ENCODE data around the gene MICB.
"Not testable (repeated sequence)": the region's sequence is repeated elsewhere in the genome, so short reads cannot be mapped to it uniquely, and the experiment has no call there.

MICB gene

DNA sequence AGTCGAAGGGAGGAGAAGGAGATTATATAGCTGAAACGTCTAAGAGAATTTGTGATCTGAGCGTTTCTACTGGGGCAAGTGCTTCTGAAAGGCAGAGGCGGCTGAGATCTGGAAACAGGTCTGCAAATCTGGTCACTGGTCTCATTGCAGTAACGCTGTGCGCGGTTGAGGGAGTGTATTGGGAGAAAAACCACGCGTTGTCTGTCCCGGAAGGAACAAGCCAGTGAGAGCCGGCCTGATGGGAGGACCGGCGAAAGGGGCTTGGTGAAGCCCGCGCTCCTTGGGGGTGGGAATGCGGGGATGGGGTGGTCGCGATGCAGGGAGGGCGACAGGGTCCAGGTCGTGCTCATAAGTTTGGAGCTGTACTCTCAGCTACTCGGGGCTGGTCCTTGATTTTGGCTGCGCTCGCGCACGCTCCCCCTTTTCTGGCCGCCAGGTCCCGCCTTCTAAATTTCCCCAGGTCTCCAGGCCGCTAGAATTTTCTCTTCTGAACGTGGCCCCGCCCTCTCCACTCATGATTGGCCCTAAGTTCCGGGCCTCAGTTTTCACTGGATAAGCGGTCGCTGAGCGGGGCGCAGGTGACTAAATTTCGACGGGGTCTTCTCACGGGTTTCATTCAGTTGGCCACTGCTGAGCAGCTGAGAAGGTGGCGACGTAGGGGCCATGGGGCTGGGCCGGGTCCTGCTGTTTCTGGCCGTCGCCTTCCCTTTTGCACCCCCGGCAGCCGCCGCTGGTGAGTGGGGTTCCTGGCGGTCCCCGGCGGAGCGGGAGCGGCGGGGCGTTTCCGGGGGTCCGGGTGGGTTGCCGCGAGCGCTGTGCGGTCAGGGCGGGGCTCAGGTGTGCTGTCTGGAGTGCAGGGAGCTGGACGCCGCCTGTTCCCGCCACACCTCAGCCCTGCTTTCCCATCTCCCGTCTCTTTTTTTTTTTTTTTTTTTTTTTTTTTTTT, at the start of gene MICB:
MICB (plus strand) TSS at position 615 of the 946 bp plus-strand sequence; CDS start at position 664, 49 bp downstream.
- DNase-seq (ENCODE audit: low spot score) = peak; percentile 94

DNA sequence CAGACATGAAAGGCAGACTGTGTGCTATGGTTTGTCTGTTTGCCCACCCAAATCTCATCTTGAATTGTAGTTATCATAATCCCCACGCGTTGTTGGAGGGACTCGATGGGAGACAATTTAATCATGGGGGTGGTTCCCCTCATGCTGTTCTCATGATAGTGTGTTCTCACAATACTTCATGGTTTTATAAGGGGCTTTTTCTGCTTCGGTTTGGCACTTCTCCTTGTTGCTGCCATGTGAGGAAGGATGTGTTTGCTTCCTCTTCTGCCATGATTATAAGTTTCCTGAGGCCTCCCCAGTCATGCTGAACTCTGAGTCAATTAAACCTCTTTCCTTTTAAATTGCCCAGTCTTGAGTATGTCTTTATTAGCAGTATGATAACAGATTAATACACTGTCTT, 47.2 kb upstream of the MICB start:
- no peak for DNase-seq (ENCODE audit: low spot score)

DNA sequence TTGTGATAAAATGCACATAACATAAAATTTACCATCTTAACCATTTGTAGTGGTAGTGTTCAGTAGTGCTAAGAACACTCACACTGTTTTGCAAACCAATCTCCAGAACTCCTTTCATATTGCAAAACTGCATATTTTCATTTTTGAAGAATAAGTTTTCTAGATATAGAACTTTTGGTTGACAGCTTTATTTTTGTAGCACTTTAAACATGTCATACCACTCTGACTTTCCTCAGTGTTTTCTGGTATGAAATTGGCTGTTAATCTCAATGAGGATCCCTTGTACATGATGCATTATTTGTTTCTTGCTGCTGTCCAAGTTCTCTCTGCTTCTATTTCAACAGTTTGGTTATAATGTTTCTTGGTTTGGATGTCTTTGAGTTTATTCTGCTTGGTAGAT, 45.1 kb upstream of the MICB start:
- DNase-seq (ENCODE audit: low spot score) = no peak

DNA sequence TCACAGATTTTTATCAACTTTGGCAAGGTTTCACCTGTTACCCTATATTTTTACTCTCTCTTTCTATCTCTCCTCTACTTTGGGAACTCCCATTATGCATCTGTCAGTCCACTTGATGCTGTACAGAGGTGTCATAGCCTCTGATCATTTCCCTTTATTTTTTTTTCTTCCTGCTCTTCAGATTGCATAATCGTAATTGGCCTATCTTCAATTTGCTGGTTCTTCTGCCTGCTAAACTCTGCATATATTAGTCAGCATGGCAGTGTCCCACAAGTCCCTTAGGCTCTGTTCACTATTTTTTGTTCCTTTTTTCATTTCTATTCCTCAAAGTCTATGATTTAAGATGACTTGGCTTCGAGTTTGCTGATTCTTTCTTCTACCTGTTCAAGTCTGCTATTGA, 44.7 kb upstream of the MICB start:
- DNase-seq (ENCODE audit: low spot score) = no peak

DNA sequence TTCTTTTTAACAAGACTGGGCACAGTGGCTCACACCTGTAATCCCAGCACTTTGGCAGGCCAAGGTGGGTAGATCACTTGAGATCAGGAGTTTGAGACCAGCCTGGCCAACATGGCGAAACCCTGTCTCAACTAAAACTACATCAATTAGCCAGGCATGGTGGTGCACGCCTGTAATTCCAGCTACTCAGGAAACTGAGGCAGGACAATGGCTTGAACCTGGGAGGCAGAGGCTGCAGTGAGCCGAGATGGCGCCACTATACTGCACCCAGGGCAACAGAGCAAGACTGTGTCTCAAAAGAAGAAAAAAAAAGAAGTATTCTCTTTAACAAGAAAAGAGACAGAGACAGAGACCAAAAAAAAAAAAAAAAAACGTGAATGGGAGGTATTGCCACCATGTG, 38.1 kb upstream of the MICB start:
- not testable (repeated sequence) for DNase-seq (ENCODE audit: low spot score)

DNA sequence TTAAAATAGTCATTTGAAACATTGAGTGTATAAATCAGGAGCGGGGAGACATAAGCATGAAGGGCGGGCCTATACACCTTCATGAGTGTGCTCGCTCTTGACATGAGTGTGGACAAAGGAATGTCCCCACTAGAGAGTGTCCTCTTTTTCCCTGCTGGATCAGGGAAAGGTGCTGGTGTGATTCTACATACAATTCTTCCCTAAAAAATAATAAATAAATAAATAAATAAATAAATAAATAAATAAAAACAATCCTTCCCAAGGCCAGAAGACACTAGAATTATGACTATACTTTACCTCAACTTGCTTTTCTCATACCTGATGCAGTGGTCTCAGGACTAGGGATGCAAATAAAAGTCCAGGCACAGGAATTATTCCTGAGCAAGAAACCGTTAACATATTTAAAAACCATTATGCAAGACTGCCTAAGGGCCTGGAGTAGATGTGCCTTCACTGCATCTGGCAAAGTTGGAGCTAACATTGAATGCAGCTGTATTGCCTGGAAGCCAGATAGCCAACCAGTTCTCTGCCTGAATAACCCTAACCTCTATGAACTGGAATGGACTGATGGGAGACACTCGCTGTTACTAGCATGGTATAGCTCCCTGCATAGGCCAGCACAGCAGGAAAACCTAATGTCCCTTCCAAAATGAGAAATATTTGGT, 37.5 kb upstream of the MICB start:
- DNase-seq (ENCODE audit: low spot score) = no peak

DNA sequence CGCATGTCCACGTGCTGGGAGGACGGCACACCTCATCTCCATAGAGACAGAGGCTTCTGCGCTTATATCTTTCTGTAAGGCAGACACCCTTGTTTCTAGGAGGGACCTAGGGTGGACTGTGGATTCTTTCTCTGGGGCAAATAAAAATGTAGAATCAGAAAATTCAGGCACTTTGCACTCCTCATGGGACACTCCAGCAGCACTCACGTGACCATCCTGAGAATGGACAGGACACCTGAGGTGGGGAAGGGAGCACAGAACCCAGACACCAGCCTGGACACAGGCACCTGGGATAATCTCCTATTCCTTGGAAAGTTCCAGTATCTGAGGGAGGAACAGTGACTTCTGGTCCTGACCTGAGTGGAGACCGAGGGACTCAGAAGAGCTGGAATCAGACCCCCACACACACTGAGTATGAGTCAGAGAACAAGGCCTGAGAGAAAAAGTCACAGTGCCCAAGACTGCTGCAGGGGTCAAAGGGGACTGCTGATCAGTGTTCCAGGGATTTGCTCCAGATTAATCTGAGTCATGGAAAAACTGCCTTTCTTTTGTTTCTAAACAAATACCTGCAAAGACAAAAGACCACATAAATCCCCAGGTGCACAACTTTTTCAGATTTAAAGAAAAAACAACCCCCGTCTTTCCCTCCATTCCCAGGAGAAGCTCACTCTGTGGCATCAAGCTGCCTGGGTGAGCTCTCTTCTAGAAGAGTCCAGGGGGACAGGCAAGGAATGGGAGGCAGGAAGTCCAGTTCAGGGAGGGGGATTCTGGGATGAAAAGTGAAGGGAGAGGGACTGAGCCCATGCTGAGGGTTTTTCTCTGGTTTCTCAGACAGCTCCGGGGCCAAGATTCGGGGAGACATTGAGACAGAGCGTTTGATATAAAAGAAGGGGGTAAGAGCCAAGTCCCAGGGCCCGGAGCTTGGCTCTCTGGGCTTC, 35.6 kb upstream of the MICB start:
- DNase-seq (ENCODE audit: low spot score) = no peak

DNA sequence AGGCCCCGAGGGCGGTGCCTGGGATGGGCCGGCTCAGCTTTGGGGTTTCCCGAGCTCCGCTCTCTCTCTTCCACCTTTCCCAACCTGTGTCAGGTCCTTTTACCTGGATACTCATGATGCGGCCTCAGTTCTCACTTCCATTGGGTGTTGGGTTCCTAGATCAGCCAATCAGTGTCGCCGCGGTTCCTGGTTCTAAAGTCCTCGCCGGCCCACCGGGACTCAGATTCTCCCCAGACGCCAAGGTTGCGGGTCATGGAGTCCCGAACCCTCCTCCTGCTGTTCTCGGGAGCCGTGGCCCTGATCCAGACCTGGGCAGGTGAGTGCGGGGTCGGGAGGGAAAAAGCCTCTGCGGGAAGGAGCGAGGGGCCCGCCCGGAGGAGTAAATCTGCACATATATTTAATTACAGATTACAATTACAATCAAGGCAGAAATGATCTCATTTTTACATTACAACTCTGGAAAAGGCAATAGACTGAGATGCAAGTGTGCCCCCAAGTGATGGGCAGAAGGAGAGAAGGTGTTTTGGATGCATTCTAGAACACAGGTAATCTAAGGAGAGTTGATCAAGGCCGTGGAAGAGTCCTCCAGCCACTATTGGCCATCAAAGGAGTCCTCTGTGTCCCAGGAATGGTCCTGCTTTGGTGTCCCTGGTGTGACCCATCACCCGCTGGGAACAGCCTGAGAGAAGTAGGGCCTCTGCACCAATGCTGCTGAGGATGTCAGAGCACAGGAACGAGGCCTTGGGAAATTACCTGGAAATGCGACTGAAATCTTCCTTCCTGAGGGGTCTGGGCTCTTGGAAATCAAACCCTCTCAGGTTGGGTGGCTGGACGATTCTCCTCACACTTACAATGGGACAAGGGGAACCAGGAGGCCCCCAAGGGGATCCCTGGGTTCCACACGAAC, 34.7 kb upstream of the MICB start:
- DNase-seq (ENCODE audit: low spot score) = peak; percentile 91

DNA sequence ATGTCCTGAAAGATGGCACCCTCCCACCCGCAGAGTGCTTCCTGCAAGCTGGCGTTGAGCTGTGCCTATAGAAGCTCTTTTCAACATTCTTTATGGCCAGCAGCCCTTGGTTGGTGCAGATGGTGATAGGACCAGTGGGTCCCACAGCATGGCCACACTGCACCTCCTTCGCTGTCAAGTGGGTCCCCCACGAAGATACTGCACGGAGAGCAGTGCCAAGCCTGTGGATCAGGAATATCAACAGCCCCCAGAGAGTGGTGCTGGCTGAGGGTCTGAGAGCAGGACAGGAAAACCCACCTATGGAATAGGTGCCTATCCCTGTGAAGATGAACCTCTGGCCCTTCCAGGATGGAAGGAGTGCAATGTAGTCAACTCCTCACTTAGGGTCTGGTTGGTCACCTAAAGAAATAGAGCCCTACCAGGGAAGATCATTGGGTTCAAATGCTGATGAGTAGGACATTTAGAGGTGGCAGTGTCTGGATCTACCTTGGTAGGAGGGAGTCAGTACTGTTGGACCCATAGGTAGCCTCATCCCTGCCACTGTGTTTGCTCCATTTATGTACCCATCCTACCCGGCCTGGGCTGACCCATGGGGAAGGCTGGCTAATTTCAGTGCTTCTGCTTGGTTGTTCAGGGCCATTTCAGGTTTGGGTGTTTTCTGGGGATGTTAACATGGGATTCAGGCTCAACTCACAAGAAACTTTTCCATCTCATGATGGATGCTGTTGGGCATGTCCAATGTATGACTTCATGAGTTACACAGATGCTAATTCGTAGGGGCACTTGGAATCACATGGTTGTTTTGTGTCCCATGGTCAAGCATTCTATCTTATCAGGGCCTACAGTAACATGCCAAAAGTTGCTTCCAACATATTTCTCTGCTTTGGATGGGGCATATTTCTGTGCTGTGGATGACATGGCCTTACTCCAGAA, 33.4 kb upstream of the MICB start:
- no peak for DNase-seq (ENCODE audit: low spot score)

DNA sequence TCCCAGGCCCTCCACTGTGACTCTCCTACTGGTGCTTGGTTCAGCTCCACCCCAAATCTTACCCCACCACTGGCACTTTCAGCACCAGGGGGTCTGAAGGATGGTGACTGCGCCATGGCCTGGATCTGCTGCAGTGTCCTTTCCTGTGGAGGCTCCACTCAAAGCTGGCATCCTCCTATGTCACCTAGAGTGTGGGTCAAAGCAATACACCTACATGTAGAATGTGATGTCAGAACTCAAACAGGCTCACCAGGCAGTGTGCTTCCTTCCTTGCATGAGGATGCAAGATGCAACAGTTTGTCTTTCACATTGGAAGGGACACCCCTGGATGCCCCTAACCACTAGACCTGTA, 32.8 kb upstream of the MICB start:
- DNase-seq (ENCODE audit: low spot score) = no peak

DNA sequence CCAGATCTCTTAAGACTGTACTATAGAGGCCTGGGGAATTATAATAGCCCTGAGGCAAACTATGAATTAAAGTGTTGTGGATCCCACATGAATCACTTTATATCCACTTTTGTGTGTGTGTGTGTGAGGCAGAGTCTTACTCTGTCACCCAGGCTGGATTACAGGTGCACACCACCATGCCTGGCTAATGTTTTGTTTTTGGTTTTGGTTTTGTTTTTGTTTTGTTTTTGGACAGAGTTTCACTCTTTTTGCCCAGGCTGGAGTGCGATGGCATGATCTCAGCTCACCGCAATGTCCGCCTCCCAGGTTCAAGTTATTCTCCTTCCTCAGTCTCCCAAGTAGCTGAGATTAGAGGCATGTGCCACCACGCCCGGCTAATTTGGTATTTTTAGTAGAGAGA, 32.2 kb upstream of the MICB start:
- DNase-seq (ENCODE audit: low spot score) = no peak

DNA sequence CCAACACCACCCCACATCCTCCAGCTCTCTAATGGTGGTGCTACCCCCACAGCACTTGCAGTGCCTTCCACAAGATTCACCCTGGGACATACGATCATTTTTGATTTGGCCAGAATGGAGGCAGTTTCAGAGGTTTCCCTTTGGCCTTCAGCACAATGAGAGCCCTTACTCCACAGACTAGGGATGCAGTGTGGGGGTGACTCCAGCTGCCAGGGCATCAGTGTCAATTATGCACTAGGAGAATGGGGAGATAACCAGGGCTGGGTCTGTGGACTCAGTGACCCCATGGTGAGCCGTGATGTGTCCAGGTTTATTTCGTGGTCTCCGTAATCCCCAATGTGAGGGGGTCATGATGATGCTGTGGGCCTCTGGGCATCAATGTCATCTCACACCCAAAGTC, 31.5 kb upstream of the MICB start:
- no peak for DNase-seq (ENCODE audit: low spot score)

DNA sequence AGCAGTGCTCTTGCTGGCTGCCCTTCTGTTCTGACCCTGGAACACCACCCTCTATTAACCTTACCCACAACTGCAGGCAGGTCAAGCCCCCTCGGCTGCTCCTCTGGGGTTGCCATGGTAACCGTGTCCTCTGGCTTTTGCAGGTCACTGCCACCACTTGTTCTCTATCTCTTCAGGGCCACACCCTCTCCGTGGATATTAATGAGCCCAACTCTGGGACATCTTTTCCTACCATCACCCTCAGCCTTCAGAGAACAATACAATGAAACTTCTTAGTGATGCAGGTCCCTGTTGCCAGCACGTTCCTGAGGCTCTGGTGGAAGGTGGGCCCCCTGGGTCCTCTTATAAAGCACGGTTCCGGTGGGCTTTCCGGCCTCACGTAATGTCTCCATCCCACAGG, 30.8 kb upstream of the MICB start:
- DNase-seq (ENCODE audit: low spot score) = no peak

DNA sequence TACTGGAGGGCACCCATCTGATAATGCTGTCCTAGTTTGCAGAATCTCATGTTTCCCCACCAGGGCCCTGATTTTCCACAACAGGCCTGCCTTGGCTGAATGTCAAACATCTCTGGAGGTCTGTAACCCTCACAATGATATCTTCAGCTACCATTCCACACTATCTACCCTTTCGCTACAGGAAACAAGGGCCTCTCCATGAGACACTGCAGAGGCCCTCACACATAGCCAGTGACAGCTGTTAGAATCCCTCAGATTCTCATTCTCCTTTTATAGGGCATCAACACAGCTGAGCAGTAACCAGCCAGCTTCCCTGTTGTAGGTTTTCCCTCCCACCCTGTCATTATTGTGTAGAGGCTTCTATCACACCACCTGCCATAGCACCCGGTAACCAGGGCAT, 29.6 kb upstream of the MICB start:
- no peak for DNase-seq (ENCODE audit: low spot score)

DNA sequence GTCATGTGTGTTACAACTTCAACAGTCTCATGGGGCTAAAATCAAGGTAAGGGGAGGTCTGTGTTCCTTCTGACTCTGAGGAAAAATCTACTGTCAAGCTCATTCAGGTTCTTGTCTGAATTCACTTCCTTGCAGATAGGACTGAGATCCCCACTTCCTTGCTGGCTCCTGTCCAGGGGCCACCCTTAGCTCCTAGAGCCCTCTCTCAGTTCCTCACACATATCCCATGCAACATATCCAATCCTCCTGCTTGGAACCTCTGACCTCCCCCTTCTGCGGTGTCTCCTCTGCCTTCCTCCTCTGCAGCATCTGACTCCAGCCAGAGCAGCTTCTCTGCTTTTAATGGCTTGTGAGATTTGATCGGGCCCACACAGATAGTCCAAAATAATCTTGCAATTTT, 27.1 kb upstream of the MICB start:
- no peak for DNase-seq (ENCODE audit: low spot score)

DNA sequence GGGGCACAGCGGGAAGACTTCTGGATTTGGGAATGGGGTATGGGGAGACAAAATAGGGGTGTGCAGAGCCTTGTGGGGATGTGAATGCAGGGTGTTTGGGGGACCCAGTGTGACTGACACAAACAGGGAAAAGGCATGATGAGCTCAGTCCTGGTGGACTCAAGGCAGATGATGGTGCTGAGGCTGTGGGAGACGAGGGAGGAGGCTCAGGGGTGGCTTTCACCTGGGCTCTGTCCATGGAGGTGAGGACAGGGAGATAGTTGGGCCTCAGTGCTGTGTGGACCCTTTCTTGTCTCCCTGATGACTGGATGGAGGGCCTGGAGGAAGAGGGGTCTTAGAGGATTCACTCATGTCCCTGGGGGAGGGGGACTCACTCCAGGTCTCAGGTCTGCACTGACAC, 26.2 kb upstream of the MICB start:
- no peak for DNase-seq (ENCODE audit: low spot score)

DNA sequence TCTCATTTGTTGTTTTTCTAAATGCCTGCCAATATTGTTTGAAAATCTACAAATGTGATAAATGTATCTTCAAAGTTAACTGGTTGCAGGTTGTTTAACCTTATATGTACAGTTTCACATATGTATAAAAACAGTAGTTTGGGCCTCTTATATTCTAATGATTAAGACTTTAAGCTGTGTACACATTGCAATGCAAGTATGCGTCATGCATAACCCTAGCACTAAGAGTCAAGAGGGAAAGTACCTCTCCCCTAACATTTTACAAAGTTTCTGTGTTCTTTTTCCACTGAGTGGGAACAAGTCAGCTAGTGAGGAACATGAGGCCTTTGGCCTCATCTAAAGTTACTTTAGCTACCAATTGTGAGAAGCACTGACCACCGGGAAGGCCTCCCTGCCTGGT, 25.7 kb upstream of the MICB start:
- DNase-seq (ENCODE audit: low spot score) = no peak

DNA sequence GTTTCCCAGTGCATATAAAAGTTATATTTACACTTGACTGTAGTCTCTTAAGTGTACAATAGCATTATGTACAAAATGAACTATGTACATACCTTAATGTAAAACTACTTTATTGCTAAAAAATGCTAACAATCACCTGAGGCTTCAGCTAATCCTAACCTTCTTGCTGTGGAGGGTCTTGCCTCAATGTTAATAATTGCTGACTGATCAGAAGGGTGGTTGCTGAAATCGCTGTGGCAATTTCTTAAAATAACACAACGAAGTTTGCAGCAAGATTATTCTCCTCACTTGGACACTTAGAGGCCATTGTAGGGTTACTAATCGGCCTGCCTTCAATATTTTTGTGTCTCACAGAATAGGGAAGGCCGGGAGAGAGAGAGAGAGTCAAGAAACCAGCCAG, 24.7 kb upstream of the MICB start:
- DNase-seq (ENCODE audit: low spot score) = no peak

DNA sequence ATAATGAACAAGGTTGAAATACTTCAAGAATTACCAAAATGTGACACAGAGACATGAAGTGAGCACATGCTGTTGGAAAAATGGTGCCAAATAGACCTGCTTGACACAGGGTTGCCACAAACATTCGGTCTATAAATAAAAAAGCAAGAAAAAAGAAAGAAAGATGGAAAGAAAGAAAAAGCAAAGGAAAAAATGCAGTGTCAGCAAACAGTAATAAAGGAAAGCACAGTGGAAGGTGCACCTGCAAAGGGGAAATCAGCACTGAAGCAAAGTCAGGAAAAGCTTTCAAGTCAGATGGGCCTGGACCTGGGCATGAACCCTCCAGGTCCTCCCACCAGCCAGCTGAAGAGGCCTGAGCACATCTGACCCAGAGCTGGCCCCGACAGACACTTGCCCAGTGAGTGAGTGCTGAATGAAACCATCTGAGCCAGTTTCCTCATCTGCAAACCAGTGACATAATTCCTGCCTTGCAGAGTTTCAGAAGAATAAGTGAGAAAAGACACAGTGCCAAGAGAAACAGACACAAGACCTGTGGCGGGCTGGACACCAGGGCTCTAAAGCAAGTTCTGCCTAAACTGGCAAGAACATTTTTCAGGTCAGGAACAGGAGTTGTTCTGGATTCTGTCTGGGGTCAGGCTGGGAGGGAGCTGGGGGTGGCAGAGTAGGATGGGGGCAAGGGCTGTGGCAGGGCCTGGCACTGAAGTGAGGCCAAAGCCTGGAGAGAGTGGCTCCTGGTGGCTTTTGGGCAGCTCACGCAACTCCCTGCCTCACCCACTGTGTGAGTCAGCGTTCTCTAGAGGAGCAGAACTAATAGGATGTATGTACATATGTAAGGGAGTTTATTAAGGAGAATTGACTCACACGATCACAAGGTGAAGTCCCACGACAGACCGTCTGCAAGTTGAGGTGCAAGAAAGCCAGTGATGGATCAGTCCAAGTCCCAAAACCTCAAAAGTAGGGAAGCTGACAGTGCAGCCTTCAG, 23.9 kb upstream of the MICB start:
- no peak for DNase-seq (ENCODE audit: low spot score)

Measured in cerebellar cortex (tissue), 1 donor.